HCT116 (cell line): Measurements from ENCODE around the gene PRKG1. TPM values are rescaled to one million over a fixed set of nuclear protein-coding genes. Genes with fewer than 3 reads are reported as not detected.

ENCODE experiments used
- ATAC-seq: fragments of 200-7000 bp; cut with Tn5 transposase; 2 replicates; pipeline ENCODE4 v1.9.1; 2020; ENCODE audit warnings: mild to moderate bottlenecking, moderate library complexity
- BruUV-seq: library from RNA; stranded (reverse); fragments of 400-500 nt; replicated peaks from 2 replicates; lab custom pipeline; 2021; lab: Mats Ljungman, UMichigan
- CTCF ChIA-PET: fragments of 300-600 bp; sonication (Branson Sonifier 250); formaldehyde crosslinking; loops from one replicate; lab custom pipeline; 2021; ENCODE audit warnings: antibody characterized with exemption; lab: Charles Lee
- POLR2A ChIA-PET: fragments of 300-600, 350-600 bp; sonication (Branson Sonifier 250); formaldehyde crosslinking; loops from one replicate; lab custom pipeline; 2021; ENCODE audit warnings: antibody characterized with exemption; lab: Charles Lee
- RAD21 ChIA-PET, 2 experiments: fragments of 300-600 bp; sonication (Branson Sonifier 250); formaldehyde crosslinking; loops; one replicate each; lab custom pipeline; 2023; ENCODE audit warnings: low total read pairs in 2 of 2; ENCODE audit not compliant: uncharacterized antibody in 2 of 2, unreplicated experiment in 2 of 2, low non-redundant PET in 1 of 2; lab: Charles Lee
- DNase-seq: peaks from one replicate; pipeline ENCODE4 v3.0.0-alpha.2; 2010; ENCODE audit warnings: low read depth, low spot score
- H2AFZ ChIP-seq: fragments of 200-600 bp; shearing (Covaris generic), sonication (generic); 2 replicates; pipeline ENCODE4 v1.6.1; 2017; ENCODE audit warnings: low read depth, mixed run types, mixed read lengths, antibody characterized with exemption, low read length; ENCODE audit not compliant: poor library complexity, severe bottlenecking
- H3K27ac ChIP-seq: 2 replicates; pipeline ENCODE4 v1.5.1; 2012; ENCODE audit warnings: low read depth, low read length
- H3K27me3 ChIP-seq: fragments of 200-600 bp; sonication (generic); 2 replicates; pipeline ENCODE4 v1.6.1; 2016; ENCODE audit warnings: mixed run types, low read length, mixed read lengths; ENCODE audit not compliant: insufficient read depth
- H3K36me3 ChIP-seq, 2 experiments: fragments of 200-500 bp in 1 of 2; fragments of 200-600 bp in 1 of 2; sonication (Bioruptor generic) in 1 of 2; sonication (generic) in 1 of 2; 2 replicates each; pipeline versions ENCODE4 v1.5.1 to v1.6.1; 2014 to 2016; ENCODE audit warnings: low read length in 2 of 2, inconsistent platforms in 1 of 2, mixed read lengths in 1 of 2, mixed run types in 1 of 2; ENCODE audit not compliant: insufficient read depth in 2 of 2, control insufficient read depth in 1 of 2
- H3K4me1 ChIP-seq, 2 experiments: fragments of 200-600 bp in 1 of 2; sonication (generic) in 1 of 2; 2 replicates each; pipeline versions ENCODE4 v1.5.1 to v1.6.1; 2012 to 2017; ENCODE audit warnings: low read length in 2 of 2, inconsistent platforms in 1 of 2, mild to moderate bottlenecking in 1 of 2, mixed read lengths in 1 of 2, mixed run types in 1 of 2, moderate library complexity in 1 of 2; ENCODE audit not compliant: insufficient read depth in 2 of 2, control insufficient read depth in 1 of 2
- H3K4me2 ChIP-seq: fragments of 200-600 bp; sonication (generic); 2 replicates; pipeline ENCODE4 v1.6.1; 2017; ENCODE audit warnings: mixed run types, low read length, mixed read lengths
- H3K4me3 ChIP-seq, 2 experiments: fragments of 200-600 bp in 1 of 2; sonication (generic) in 1 of 2; replicated peaks in 1 of 2; 2 replicates each; pipeline ENCODE4 v1.5.1; 2011 to 2016; ENCODE audit warnings: low read length in 2 of 2, control low read depth in 1 of 2, low read depth in 1 of 2, mild to moderate bottlenecking in 1 of 2, mixed read lengths in 1 of 2, mixed run types in 1 of 2
- H3K79me2 ChIP-seq: fragments of 200-600 bp; sonication (generic); 2 replicates; pipeline ENCODE4 v1.6.1; 2017; ENCODE audit warnings: mild to moderate bottlenecking, mixed run types, low read length, moderate library complexity, mixed read lengths; ENCODE audit not compliant: insufficient read depth
- H3K9ac ChIP-seq: fragments of 200-600 bp; sonication (generic); 2 replicates; pipeline ENCODE4 v1.6.1; 2016; ENCODE audit warnings: low read length, mixed read lengths
- H3K9me2 ChIP-seq: fragments of 200-600 bp; sonication (generic), shearing (Covaris generic); 2 replicates; pipeline ENCODE4 v1.6.1; 2017; ENCODE audit warnings: mixed run types, mild to moderate bottlenecking, moderate library complexity; ENCODE audit not compliant: insufficient read depth
- H3K9me3 ChIP-seq, 2 experiments: fragments of 200-500 bp in 1 of 2; fragments of 200-600 bp in 1 of 2; sonication (Bioruptor generic) in 1 of 2; sonication (generic) in 1 of 2; 2 replicates each; pipeline ENCODE4 v1.6.1; 2014 to 2017; ENCODE audit warnings: low read length in 2 of 2, mixed read lengths in 2 of 2, inconsistent platforms in 1 of 2, low read depth in 1 of 2, mild to moderate bottlenecking in 1 of 2, mixed run types in 1 of 2, moderate library complexity in 1 of 2; ENCODE audit not compliant: control insufficient read depth in 1 of 2, insufficient read depth in 1 of 2
- H4K20me1 ChIP-seq: fragments of 200-600 bp; sonication (generic), shearing (Covaris generic); 2 replicates; pipeline ENCODE4 v1.6.1; 2017; ENCODE audit warnings: mixed run types, mild to moderate bottlenecking, moderate library complexity; ENCODE audit not compliant: insufficient read depth
- POLR2AphosphoS5 ChIP-seq: IDR thresholded peaks from 2 replicates; pipeline ENCODE4 v1.6.1; 2011; ENCODE audit warnings: mild to moderate bottlenecking, low read depth, low read length, moderate library complexity
- RAD21 ChIP-seq: IDR thresholded peaks from 2 replicates; pipeline ENCODE4 v1.6.1; 2012; ENCODE audit warnings: low read depth, mild to moderate bottlenecking
- SP1 ChIP-seq: IDR thresholded peaks from 2 replicates; pipeline ENCODE4 v1.6.1; 2012; ENCODE audit warnings: low read depth
- SRF ChIP-seq: IDR thresholded peaks from 2 replicates; pipeline ENCODE4 v1.6.1; 2012; ENCODE audit warnings: low read depth
- YY1 ChIP-seq: IDR thresholded peaks from 2 replicates; pipeline ENCODE4 v1.6.1; 2011; ENCODE audit warnings: low read length, low read depth, moderate library complexity, mild to moderate bottlenecking; ENCODE audit not compliant: insufficient replicate concordance; ENCODE audit errors: extremely low read depth
- ZFX ChIP-seq: fragments of 450-650 bp; IDR thresholded peaks from 2 replicates; pipeline ENCODE4 v1.6.1; 2017
- intact Hi-C: fragments of 100-400 bp; cut with micrococcal nuclease; formaldehyde crosslinking; loops from 2 replicates; pipeline ENCODE4 v1.10.0; 2022
- total RNA-seq: library from RNA; stranded (reverse); gene quantifications from one replicate; pipeline ENCODE4 v1.2.1, GENCODE V29; 2021; ENCODE audit not compliant: unreplicated experiment
- TF ChIP-seq, protein P1 (sequence below), 3 experiments: fragments of 200-600 bp in 1 of 3; sonication (generic) in 1 of 3; IDR thresholded peaks in 2 of 3; conservative IDR thresholded peaks in 1 of 3; 2 replicates each; pipeline ENCODE4 v1.5.1; 2012 to 2017; ENCODE audit warnings: low read depth in 2 of 3, low read length in 2 of 3, antibody characterized with exemption in 1 of 3, borderline replicate concordance in 1 of 3, control low read depth in 1 of 3, mild to moderate bottlenecking in 1 of 3, mixed read lengths in 1 of 3, mixed run types in 1 of 3, moderate library complexity in 1 of 3; ENCODE audit not compliant: insufficient read depth in 1 of 3

The PRKG1 gene
- total RNA-seq, 1 experiment from 2014 or later, result 1.4 TPM

DNA sequence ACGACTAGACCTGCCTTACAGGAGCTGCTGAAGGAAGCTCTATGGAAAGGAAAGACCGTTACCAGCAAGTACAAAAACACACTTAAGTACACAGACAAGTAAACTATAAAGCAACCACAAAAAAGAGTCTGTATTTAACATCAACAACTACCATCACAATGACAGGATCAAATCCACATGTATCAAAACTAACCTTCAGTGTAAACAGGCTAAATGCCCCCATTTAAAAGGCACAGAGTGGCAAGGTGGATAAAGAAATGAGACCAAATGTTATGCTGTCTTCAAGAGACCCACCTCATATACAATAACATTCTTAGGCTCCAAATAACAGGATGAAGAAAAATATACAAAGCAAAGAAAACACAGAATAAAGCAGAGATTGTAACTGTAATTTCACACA, 932.8 kb downstream of the PRKG1 start:
- no peak for TF ChIP-seq RAD21
- TF ChIP-seq, all 23 proteins: peak for 0
- H3K36me3 ChIP-seq, result no peaks in the 10 kb centered on the region
- ChIA-PET CTCF (no interaction called here), RAD21 (no interaction called here), POLR2A (no interaction called here)
- no peak overlapping the region for H3K4me3 ChIP-seq
- no peak overlapping the region for H2AFZ ChIP-seq
- no peaks in the 10 kb centered on the region for H3K79me2 ChIP-seq
- no TSS peak for BruUV-seq
- H3K9ac ChIP-seq, result no peak overlapping the region
- DNase-seq, result no peak
- no peak overlapping the region for H3K4me2 ChIP-seq
- H4K20me1 ChIP-seq, result no peaks in the 10 kb centered on the region
- H3K27ac ChIP-seq, result no peak overlapping the region
- no peak for ATAC-seq
- no peaks in the 10 kb centered on the region for H3K4me1 ChIP-seq
- peaks cover 19% of the 10 kb centered on the region for H3K27me3 ChIP-seq
- no peaks in the 10 kb centered on the region for H3K9me3 ChIP-seq
- H3K9me2 ChIP-seq, result no peaks in the 10 kb centered on the region
- intact Hi-C loops, result loop anchor here (10.0 kb wide), 1 partner anchor 942 kb away; no protein-coding TSS in a partner anchor

- ATAC-seq (no peak), DNase-seq (no peak)
- Histone ChIP-seq H3K9me3 (no peaks in the 10 kb centered on the region), H3K4me3 (no peak overlapping the region), H4K20me1 (no peaks in the 10 kb centered on the region), H3K9me2 (no peaks in the 10 kb centered on the region), H3K27ac (no peak overlapping the region), H3K79me2 (no peaks in the 10 kb centered on the region), H3K36me3 (no peaks in the 10 kb centered on the region), H3K4me2 (no peak overlapping the region), H3K4me1 (no peaks in the 10 kb centered on the region), H3K27me3 (0 out of 2 replicates have a peak, but pooled peaks cover 2% of the 10 kb centered on the region), H2AFZ (no peak overlapping the region), H3K9ac (no peak overlapping the region)
- intact Hi-C loops, result no loop called here
- RAD21 ChIA-PET, result no interaction called here
- CTCF ChIA-PET, result no interaction called here
- no TSS peak for BruUV-seq
- no peak for TF ChIP-seq SP1
- TF ChIP-seq, protein P1, sequence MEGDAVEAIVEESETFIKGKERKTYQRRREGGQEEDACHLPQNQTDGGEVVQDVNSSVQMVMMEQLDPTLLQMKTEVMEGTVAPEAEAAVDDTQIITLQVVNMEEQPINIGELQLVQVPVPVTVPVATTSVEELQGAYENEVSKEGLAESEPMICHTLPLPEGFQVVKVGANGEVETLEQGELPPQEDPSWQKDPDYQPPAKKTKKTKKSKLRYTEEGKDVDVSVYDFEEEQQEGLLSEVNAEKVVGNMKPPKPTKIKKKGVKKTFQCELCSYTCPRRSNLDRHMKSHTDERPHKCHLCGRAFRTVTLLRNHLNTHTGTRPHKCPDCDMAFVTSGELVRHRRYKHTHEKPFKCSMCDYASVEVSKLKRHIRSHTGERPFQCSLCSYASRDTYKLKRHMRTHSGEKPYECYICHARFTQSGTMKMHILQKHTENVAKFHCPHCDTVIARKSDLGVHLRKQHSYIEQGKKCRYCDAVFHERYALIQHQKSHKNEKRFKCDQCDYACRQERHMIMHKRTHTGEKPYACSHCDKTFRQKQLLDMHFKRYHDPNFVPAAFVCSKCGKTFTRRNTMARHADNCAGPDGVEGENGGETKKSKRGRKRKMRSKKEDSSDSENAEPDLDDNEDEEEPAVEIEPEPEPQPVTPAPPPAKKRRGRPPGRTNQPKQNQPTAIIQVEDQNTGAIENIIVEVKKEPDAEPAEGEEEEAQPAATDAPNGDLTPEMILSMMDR (IDR thresholded peaks at IDR 0.05 in 2 of 3, conservative IDR thresholded peaks at IDR 0.05 in 1 of 3; ENCODE audit: borderline replicate concordance in 1 of 3, insufficient read depth in 1 of 3, low read depth in 2 of 3, low read length in 2 of 3), result no peak
- TF ChIP-seq ZFX, result no peak
- TF ChIP-seq YY1, result no peak
- TF ChIP-seq SRF, result no peak
- no peak for TF ChIP-seq RAD21
- TF ChIP-seq POLR2AphosphoS5, result no peak
- POLR2A ChIA-PET, result no interaction called here
Measured at GRCh38 chr10:52011118-52011517, 936.8 kb downstream of the PRKG1 start.
